ENCODE measurements around the gene ZNF776.

- TF ChIP-seq, protein P1, sequence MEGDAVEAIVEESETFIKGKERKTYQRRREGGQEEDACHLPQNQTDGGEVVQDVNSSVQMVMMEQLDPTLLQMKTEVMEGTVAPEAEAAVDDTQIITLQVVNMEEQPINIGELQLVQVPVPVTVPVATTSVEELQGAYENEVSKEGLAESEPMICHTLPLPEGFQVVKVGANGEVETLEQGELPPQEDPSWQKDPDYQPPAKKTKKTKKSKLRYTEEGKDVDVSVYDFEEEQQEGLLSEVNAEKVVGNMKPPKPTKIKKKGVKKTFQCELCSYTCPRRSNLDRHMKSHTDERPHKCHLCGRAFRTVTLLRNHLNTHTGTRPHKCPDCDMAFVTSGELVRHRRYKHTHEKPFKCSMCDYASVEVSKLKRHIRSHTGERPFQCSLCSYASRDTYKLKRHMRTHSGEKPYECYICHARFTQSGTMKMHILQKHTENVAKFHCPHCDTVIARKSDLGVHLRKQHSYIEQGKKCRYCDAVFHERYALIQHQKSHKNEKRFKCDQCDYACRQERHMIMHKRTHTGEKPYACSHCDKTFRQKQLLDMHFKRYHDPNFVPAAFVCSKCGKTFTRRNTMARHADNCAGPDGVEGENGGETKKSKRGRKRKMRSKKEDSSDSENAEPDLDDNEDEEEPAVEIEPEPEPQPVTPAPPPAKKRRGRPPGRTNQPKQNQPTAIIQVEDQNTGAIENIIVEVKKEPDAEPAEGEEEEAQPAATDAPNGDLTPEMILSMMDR (IDR thresholded peaks at IDR 0.05 in 8 of 11, conservative IDR thresholded peaks at IDR 0.05 in 3 of 11): no peak
- TF ChIP-seq POLR2A (IDR thresholded peaks at IDR 0.05) (no peak), POLR2AphosphoS5 (IDR thresholded peaks at IDR 0.05) (no peak)
These were observed 32.7 kb downstream of the ZNF776 start for GRCh38 chr19:57779220-57779845.

Measured in spleen (tissue), 7 donors.